ENCODE data around the gene MARK3. TPM values are rescaled to one million over a fixed set of nuclear protein-coding genes. Genes with fewer than 3 reads are reported as not detected.

The MARK3 gene
- total RNA-seq, 1 donor from 2014 or later = 84.2 TPM

- no peak for TF ChIP-seq CTCF (IDR thresholded peaks at IDR 0.05)
- no peak for DNase-seq (ENCODE audit: extremely low spot score, unreplicated experiment)
Observed at GRCh38 chr14:103442288-103442687, 57.1 kb downstream of the MARK3 start.

GRCh38 chr14:103443111-103443510 is 57.9 kb downstream of the MARK3 start:
- H3K27me3 Mint-ChIP-seq (ENCODE audit: unreplicated experiment) = no peaks in the 10 kb centered on the region
- DNase-seq (ENCODE audit: extremely low spot score, unreplicated experiment) = no peak
- peaks cover 17% of the 10 kb centered on the region for H3K4me1 Mint-ChIP-seq (ENCODE audit: unreplicated experiment)
- H3K36me3 Mint-ChIP-seq (ENCODE audit: unreplicated experiment) = peaks cover 10% of the 10 kb centered on the region
- no peak overlapping the region for H3K4me3 Mint-ChIP-seq (ENCODE audit: unreplicated experiment)
- H3K27ac Mint-ChIP-seq (ENCODE audit: unreplicated experiment) = no peak overlapping the region
- H3K9me3 Mint-ChIP-seq (ENCODE audit: unreplicated experiment) = no peaks in the 10 kb centered on the region
- TF ChIP-seq CTCF (IDR thresholded peaks at IDR 0.05) = no peak

More at GRCh38 chr14:103442288-103442687, 57.1 kb downstream of the MARK3 start:
- Mint-ChIP-seq H3K27ac (ENCODE audit: unreplicated experiment) (no peak overlapping the region), H3K36me3 (ENCODE audit: unreplicated experiment) (peaks cover 10% of the 10 kb centered on the region), H3K4me1 (ENCODE audit: unreplicated experiment) (peaks cover 17% of the 10 kb centered on the region), H3K27me3 (ENCODE audit: unreplicated experiment) (no peaks in the 10 kb centered on the region), H3K4me3 (ENCODE audit: unreplicated experiment) (no peak overlapping the region), H3K9me3 (ENCODE audit: unreplicated experiment) (no peaks in the 10 kb centered on the region)

GRCh38 chr14:103444837-103445524 is 59.8 kb downstream of the MARK3 start:
- Mint-ChIP-seq H3K4me3 (ENCODE audit: unreplicated experiment) (no peak overlapping the region), H3K27me3 (ENCODE audit: unreplicated experiment) (no peaks in the 10 kb centered on the region), H3K36me3 (ENCODE audit: unreplicated experiment) (peaks cover 9% of the 10 kb centered on the region), H3K9me3 (ENCODE audit: unreplicated experiment) (no peaks in the 10 kb centered on the region), H3K27ac (ENCODE audit: unreplicated experiment) (no peak overlapping the region), H3K4me1 (ENCODE audit: unreplicated experiment) (peaks cover 22% of the 10 kb centered on the region)
- no peak for TF ChIP-seq CTCF (IDR thresholded peaks at IDR 0.05)
- no peak for DNase-seq (ENCODE audit: extremely low spot score, unreplicated experiment)

- Mint-ChIP-seq H3K27me3 (ENCODE audit: unreplicated experiment) (no peaks in the 10 kb centered on the region), H3K9me3 (ENCODE audit: unreplicated experiment) (no peaks in the 10 kb centered on the region), H3K27ac (ENCODE audit: unreplicated experiment) (no peak overlapping the region), H3K36me3 (ENCODE audit: unreplicated experiment) (peaks cover 9% of the 10 kb centered on the region), H3K4me1 (ENCODE audit: unreplicated experiment) (peaks cover 27% of the 10 kb centered on the region), H3K4me3 (ENCODE audit: unreplicated experiment) (no peak overlapping the region)
- no peak for TF ChIP-seq CTCF (IDR thresholded peaks at IDR 0.05)
- DNase-seq (ENCODE audit: extremely low spot score, unreplicated experiment) = no peak
Observed at GRCh38 chr14:103445806-103446205, 60.6 kb downstream of the MARK3 start.

- no peaks in the 10 kb centered on the region for H3K9me3 Mint-ChIP-seq (ENCODE audit: unreplicated experiment)
- H3K4me1 Mint-ChIP-seq (ENCODE audit: unreplicated experiment) = peaks cover 25% of the 10 kb centered on the region
- H3K4me3 Mint-ChIP-seq (ENCODE audit: unreplicated experiment) = no peak overlapping the region
- TF ChIP-seq CTCF (IDR thresholded peaks at IDR 0.05) = no peak
- no peak for DNase-seq (ENCODE audit: extremely low spot score, unreplicated experiment)
- peaks cover 6% of the 10 kb centered on the region for H3K36me3 Mint-ChIP-seq (ENCODE audit: unreplicated experiment)
- H3K27ac Mint-ChIP-seq (ENCODE audit: unreplicated experiment) = no peak overlapping the region
- no peaks in the 10 kb centered on the region for H3K27me3 Mint-ChIP-seq (ENCODE audit: unreplicated experiment)
Observed at GRCh38 chr14:103448097-103448496, 62.9 kb downstream of the MARK3 start.

All from osteocyte (in vitro differentiated cells).